GM06990 (cell line): ENCODE data around the gene CHGA.

Source experiments
- DNase-seq: peaks from one replicate; pipeline ENCODE4 v3.0.0-alpha.2; 2011; ENCODE audit not compliant: insufficient read length; ENCODE audit errors: extremely low read depth
- H3K27me3 ChIP-seq: replicated peaks from 2 replicates; pipeline ENCODE4 v1.6.0; 2011; ENCODE audit warnings: low read length; ENCODE audit not compliant: control insufficient read depth, insufficient read depth
- H3K36me3 ChIP-seq: 2 replicates; pipeline ENCODE4 v1.5.1; 2011; ENCODE audit warnings: low read length; ENCODE audit not compliant: control insufficient read depth, insufficient read depth
- H3K4me3 ChIP-seq: replicated peaks from 2 replicates; pipeline ENCODE4 v1.5.1; 2011; ENCODE audit warnings: low read depth, mild to moderate bottlenecking, control low read depth, low read length
- CTCF ChIP-seq: IDR thresholded peaks from 2 replicates; pipeline ENCODE4 v1.5.1; 2011; ENCODE audit warnings: low read length, control low read depth, mild to moderate bottlenecking, inconsistent platforms; ENCODE audit not compliant: insufficient read depth, poor library complexity, severe bottlenecking

CHGA gene

GRCh38 chr14:92978229-92979021 is 55.5 kb downstream of the CHGA start:
- no peak for TF ChIP-seq CTCF
- Histone ChIP-seq H3K36me3 (no peaks in the 10 kb centered on the region; the same call in 1 of the 2 replicates), H3K4me3 (no peak overlapping the region), H3K27me3 (no peaks in the 10 kb centered on the region)
- no peak for DNase-seq

- H3K27me3 ChIP-seq: no peaks in the 10 kb centered on the region
- TF ChIP-seq CTCF: no peak
- no peaks in the 10 kb centered on the region; the same call in 1 of the 2 replicates for H3K36me3 ChIP-seq
- H3K4me3 ChIP-seq: no peak overlapping the region
- DNase-seq: no peak
Observed at GRCh38 chr14:92980866-92981265, 57.9 kb downstream of the CHGA start.

- Histone ChIP-seq H3K4me3 (no peak overlapping the region), H3K27me3 (no peaks in the 10 kb centered on the region), H3K36me3 (no peaks in the 10 kb centered on the region; the same call in 1 of the 2 replicates)
- TF ChIP-seq CTCF: no peak
- no peak for DNase-seq
Observed at GRCh38 chr14:92981726-92982125, 58.8 kb downstream of the CHGA start.

GRCh38 chr14:92982956-92983355 is 60.0 kb downstream of the CHGA start:
- Histone ChIP-seq H3K4me3 (no peak overlapping the region), H3K36me3 (peaks cover 1% of the 10 kb centered on the region), H3K27me3 (no peaks in the 10 kb centered on the region)
- no peak for TF ChIP-seq CTCF
- no peak for DNase-seq

GRCh38 chr14:92984082-92984788 is 61.3 kb downstream of the CHGA start:
- H3K4me3 ChIP-seq: no peak overlapping the region
- H3K27me3 ChIP-seq: no peaks in the 10 kb centered on the region
- H3K36me3 ChIP-seq: peaks cover 1% of the 10 kb centered on the region
- TF ChIP-seq CTCF: no peak
- DNase-seq: no peak
